GM13977 (cell line): Measurements from ENCODE around the gene DQX1.
A peak's percentile ranks its signal among the peaks of the same experiment; 100 is the strongest.

Source experiments
- DNase-seq: peaks from one replicate; pipeline ENCODE4 v3.0.0; 2012; ENCODE audit warnings: low spot score
- in situ Hi-C: fragments of 300-500 bp; cut with MboI; formaldehyde crosslinking; loops from one replicate; pipeline ENCODE4 v1.12.0; 2022; ENCODE audit warnings: low sequenced_read_pairs, low pct_unique_long_range_greater_than_20kb, mixed read lengths, inconsistent platforms; ENCODE audit not compliant: unreplicated experiment
- TF ChIP-seq, protein P1 (sequence below): IDR thresholded peaks from 2 replicates; pipeline ENCODE4 v1.5.1; 2012; ENCODE audit warnings: mild to moderate bottlenecking, control low read depth; ENCODE audit not compliant: insufficient read depth; ENCODE audit errors: extremely low read depth, missing control alignments

Gene DQX1

DNA sequence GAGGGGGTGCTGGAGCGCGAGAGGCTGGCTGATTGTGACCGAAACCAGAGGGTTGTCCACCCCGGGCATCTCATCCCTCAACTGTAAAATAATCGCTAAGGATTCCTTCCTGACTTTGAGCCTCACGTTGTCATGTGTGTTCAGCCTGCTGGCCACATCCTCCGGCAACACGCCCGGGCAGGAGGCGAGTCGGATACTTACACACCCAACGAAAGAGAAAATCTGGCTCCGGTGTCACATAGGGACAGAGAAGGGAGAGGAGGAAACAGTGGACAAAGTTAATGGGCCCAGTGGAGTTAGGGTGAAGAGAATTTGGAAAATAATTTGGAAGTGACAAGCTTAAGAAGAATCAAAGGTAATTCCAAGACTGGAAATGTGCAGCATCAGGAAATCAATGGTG lies 9.4 kb downstream of the DQX1 start:
- TF ChIP-seq, protein P1, sequence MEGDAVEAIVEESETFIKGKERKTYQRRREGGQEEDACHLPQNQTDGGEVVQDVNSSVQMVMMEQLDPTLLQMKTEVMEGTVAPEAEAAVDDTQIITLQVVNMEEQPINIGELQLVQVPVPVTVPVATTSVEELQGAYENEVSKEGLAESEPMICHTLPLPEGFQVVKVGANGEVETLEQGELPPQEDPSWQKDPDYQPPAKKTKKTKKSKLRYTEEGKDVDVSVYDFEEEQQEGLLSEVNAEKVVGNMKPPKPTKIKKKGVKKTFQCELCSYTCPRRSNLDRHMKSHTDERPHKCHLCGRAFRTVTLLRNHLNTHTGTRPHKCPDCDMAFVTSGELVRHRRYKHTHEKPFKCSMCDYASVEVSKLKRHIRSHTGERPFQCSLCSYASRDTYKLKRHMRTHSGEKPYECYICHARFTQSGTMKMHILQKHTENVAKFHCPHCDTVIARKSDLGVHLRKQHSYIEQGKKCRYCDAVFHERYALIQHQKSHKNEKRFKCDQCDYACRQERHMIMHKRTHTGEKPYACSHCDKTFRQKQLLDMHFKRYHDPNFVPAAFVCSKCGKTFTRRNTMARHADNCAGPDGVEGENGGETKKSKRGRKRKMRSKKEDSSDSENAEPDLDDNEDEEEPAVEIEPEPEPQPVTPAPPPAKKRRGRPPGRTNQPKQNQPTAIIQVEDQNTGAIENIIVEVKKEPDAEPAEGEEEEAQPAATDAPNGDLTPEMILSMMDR: no peak
- in situ Hi-C loops: no loop called here
- DNase-seq: no peak

DNA sequence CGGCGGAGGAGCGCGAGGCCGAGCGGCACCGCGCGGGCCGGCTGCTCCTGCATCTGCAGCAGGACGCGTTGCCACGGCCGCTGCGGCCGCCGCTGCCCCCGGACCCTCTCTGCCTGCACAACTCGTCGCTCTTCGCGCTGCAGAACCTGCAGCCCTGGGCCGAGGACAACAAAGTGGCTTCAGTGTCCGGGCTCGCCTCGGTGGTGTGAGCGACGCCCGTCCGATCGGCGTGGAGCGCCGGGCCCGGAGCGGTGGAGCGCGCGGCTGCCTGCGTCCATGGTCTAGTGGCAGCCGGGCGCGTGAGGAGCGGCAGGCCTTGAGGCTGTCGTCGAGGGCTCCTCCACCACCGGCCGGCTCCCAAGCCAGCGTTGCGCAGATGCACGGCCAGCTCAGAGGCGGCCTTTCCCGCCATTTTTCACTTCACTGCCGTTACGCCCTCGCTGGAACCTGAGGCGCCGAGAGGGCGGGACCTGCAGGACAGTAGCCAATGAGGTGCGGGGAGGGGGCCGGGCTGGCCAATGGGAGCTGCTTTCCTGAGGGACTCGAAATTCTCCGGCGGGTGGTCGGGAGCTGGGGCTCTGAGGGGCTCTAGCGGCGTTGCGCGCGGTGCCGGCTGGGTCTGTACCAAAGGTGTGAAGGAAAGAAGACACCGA lies 9.9 kb downstream of the DQX1 start:
- TF ChIP-seq, protein P1: no peak
- DNase-seq: peak; percentile 92
- in situ Hi-C loops: no loop called here

DNA sequence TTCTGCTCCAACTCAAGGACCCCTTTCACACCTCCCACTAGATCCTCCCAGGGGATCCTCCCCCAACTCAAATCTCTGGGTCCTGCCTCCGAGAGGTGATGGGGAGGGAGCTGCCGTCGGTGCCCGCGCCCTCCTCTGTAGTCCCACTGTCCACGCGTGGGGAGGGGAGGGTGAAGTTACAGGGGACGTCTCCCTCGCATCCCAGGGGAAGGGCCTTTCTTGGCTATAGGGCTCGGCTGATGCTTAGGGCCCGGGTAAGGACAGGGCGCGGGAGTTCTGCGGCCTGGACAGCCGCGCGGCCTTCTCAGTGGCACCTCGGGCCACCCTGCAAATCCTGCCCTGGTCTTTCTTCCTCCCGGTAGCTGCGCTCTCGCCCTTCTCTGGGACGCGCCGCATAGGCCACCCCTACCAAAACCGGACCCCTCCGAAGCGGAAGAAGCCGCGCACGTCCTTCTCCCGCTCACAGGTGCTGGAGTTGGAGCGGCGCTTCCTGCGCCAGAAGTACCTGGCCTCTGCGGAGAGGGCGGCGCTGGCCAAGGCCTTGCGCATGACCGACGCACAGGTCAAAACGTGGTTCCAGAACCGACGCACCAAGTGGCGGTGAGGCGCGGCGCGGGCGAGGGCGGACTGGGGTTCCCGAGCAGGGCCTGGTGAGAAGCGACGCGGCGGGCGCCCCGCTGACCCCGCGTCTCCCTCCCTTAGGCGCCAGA lies 10.6 kb downstream of the DQX1 start:
- DNase-seq: no peak
- in situ Hi-C loops: no loop called here
- TF ChIP-seq, protein P1: no peak

- TF ChIP-seq, protein P1: no peak
- no peak for DNase-seq
- in situ Hi-C loops: no loop called here
These were observed 11.4 kb downstream of the DQX1 start, which contains the start of gene TLX2 for GRCh38 chr2:74514368-74515270. Gene TLX2, plus strand, starts transcription at chr2:74514450. Its CDS starts 357 bp downstream, at chr2:74514807.

DNA sequence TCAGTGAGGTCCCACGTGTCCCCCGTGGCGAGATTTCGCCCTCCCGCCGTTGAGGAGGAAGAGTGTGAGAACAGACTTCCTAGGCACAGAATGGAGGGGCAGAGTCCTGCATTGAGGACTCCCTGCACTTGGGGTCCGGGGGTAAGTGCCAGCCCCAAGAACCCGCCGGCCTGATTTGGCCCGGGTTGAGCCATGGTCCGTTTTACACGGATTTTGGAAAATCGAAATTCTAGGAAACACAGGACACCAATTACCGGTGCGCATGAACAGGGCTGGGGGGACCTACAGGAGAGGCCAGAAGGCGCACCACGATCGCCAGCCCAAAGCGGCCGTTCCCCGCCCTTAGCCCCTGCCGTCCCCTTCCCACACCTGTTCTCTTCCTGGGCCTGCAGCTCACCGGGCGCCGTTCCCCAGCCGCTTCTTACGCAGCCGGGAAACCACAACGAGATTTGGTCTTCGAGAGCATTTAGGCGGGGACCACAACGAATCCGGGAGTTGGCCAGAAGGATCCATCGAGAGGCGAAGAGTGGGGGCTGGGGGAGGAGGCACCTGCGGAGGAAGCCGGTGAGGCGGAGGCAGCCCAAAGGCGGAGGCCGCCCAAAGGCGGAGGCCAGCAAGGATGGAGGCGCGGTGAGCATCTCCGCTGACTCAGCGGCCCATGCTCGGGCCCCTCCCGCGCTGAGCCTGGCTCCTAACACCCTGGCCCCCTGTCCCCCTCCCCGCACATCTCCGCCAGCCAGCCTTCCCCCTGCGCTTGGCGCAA lies 12.2 kb downstream of the DQX1 start:
- in situ Hi-C loops: no loop called here
- peak; percentile 54 for DNase-seq
- TF ChIP-seq, protein P1: no peak
